ENCODE measurements around the gene GABARAPL1. TPM values are rescaled to one million over a fixed set of nuclear protein-coding genes. Genes with fewer than 3 reads are reported as not detected.
"Not testable (repeated sequence)": the region's sequence is repeated elsewhere in the genome, so short reads cannot be mapped to it uniquely, and the experiment has no call there.

GABARAPL1 gene
- total and polyA plus RNA-seq, 10 of the 15 experiments (the other 5 are each of a cell fraction or from before 2014, with no cell fraction given): 0.42 to 3.7 (median 1.4) TPM

- RAD21 ChIA-PET (ENCODE audit: unreplicated experiment); H3K36me3 ChIP-seq (ENCODE audit: control insufficient read depth in 2 of 2, insufficient read depth in 2 of 2, low read length in 1 of 2); H3K4me1 ChIP-seq (ENCODE audit: control insufficient read depth, insufficient read depth, low read length); intact Hi-C loops (cut with micrococcal nuclease; ENCODE audit: unreplicated experiment); H3K79me2 ChIP-seq (ENCODE audit: control insufficient read depth, insufficient read depth, low read length); BruUV-seq (replicated peaks); H3K4me3 ChIP-seq; H4K20me1 ChIP-seq (ENCODE audit: control insufficient read depth, insufficient read depth); in situ Hi-C loops (cut with MboI); H3K27me3 ChIP-seq (replicated peaks in 1 of 2; ENCODE audit: control insufficient read depth in 2 of 2, insufficient read depth in 2 of 2, low read length in 1 of 2); H2AFZ ChIP-seq (ENCODE audit: control insufficient read depth, low read depth, low read length); ATAC-seq; SMC1A ChIA-PET (ENCODE audit: uncharacterized antibody, unreplicated experiment); FAIRE-seq; H3K9me3 ChIP-seq (replicated peaks; ENCODE audit: control insufficient read depth, insufficient read depth, low read length); CTCF ChIA-PET; H3K27ac ChIP-seq (ENCODE audit: control insufficient read depth, insufficient read depth); H3K9ac ChIP-seq (ENCODE audit: control insufficient read depth, insufficient read depth, low read length); DNase-seq (ENCODE audit: low read depth, low spot score); H3K4me2 ChIP-seq (ENCODE audit: control insufficient read depth, insufficient read depth): not testable (repeated sequence)
- POLR2A ChIA-PET: interaction anchor here (0.7 kb wide), 1 partner anchor 402 kb away, joined by 3 read pairs; no protein-coding TSS in a partner anchor
- WGBS (ENCODE audit: insufficient coverage, insufficient replicate concordance, low lambda C conversion rate, missing lambda C conversion rate): 34% methylated on average over 13 of the region's 13 CpGs
These were observed 3.3 kb downstream of the GABARAPL1 start for GRCh38 chr12:10215946-10216345.

- no TSS peak for BruUV-seq (replicated peaks)
- ChIA-PET POLR2A (no interaction called here), CTCF (no interaction called here)
- TF ChIP-seq RB1 (IDR thresholded peaks at IDR 0.05; ENCODE audit: borderline replicate concordance) (no peak), ETV6 (conservative IDR thresholded peaks at IDR 0.05 in 1 of 2, IDR thresholded peaks at IDR 0.05 in 1 of 2; ENCODE audit: borderline replicate concordance in 1 of 2, low read depth in 1 of 2) (no peak), MTA3 (IDR thresholded peaks at IDR 0.05; ENCODE audit: borderline replicate concordance, low read length) (no peak), MYC (IDR thresholded peaks at IDR 0.05; ENCODE audit: insufficient read depth, insufficient read length, insufficient replicate concordance, low read length, severe bottlenecking) (no peak), E2F4 (IDR thresholded peaks at IDR 0.05; ENCODE audit: low read depth, low read length) (no peak), ZBTB4 (CRISPR knock-in tag; IDR thresholded peaks at IDR 0.05) (no peak), MEF2B (IDR thresholded peaks at IDR 0.05; ENCODE audit: partially characterized antibody, poor library complexity, severe bottlenecking) (no peak)
These were observed 5.3 kb downstream of the GABARAPL1 start for GRCh38 chr12:10218021-10218420.

More at GRCh38 chr12:10218021-10218420, 5.3 kb downstream of the GABARAPL1 start:
- intact Hi-C loops (cut with micrococcal nuclease; ENCODE audit: unreplicated experiment): no loop called here
- Histone ChIP-seq H3K27me3 (replicated peaks in 1 of 2; ENCODE audit: control insufficient read depth in 2 of 2, insufficient read depth in 2 of 2, low read length in 1 of 2) (peaks cover 0 to 3% of the 10 kb centered on the region in 2 experiments; a peak in 2 of 4 replicates), H3K9ac (ENCODE audit: control insufficient read depth, insufficient read depth, low read length) (no peak overlapping the region), H4K20me1 (ENCODE audit: control insufficient read depth, insufficient read depth) (no peaks in the 10 kb centered on the region), H3K4me1 (ENCODE audit: control insufficient read depth, insufficient read depth, low read length) (no peaks in the 10 kb centered on the region), H2AFZ (ENCODE audit: control insufficient read depth, low read depth, low read length) (no peak overlapping the region), H3K36me3 (ENCODE audit: control insufficient read depth in 2 of 2, insufficient read depth in 2 of 2, low read length in 1 of 2) (no peaks in the 10 kb centered on the region), H3K27ac (ENCODE audit: control insufficient read depth, insufficient read depth) (no peak overlapping the region), H3K9me3 (replicated peaks; ENCODE audit: control insufficient read depth, insufficient read depth, low read length) (no peaks in the 10 kb centered on the region), H3K79me2 (ENCODE audit: control insufficient read depth, insufficient read depth, low read length) (no peaks in the 10 kb centered on the region), H3K4me3 (no peak overlapping the region), H3K4me2 (ENCODE audit: control insufficient read depth, insufficient read depth) (no peak overlapping the region)
- RAD21 ChIA-PET (ENCODE audit: unreplicated experiment): no interaction called here
- SMC1A ChIA-PET (ENCODE audit: uncharacterized antibody, unreplicated experiment): no interaction called here
- in situ Hi-C loops (cut with MboI): no loop called here
- WGBS (ENCODE audit: insufficient coverage, insufficient replicate concordance, low lambda C conversion rate, missing lambda C conversion rate): 51% methylated on average over 6 of the region's 6 CpGs
- DNase-seq (ENCODE audit: low read depth, low spot score): no peak
- no peak for ATAC-seq
- no peak for FAIRE-seq

Data from GM12878 (cell line).